Muscle layer of colon (tissue), 2 donors: Measurements from ENCODE around the gene PAIP1.

Source experiments
- H3K27ac ChIP-seq: one replicate; pipeline ENCODE4 v1.7.0; 2013; ENCODE audit warnings: low read depth, mild to moderate bottlenecking, low read length, moderate library complexity
- H3K27me3 ChIP-seq, 2 donors: one replicate each; pipeline ENCODE4 v1.7.0; 2013; ENCODE audit warnings: low read length in 2 of 2, mild to moderate bottlenecking in 2 of 2; ENCODE audit not compliant: insufficient read depth in 2 of 2, control insufficient read depth in 1 of 2
- H3K36me3 ChIP-seq: one replicate; pipeline ENCODE4 v1.7.0; 2013; ENCODE audit warnings: mild to moderate bottlenecking, low read length; ENCODE audit not compliant: insufficient read depth
- H3K4me1 ChIP-seq: one replicate; pipeline ENCODE4 v1.7.0; 2013; ENCODE audit warnings: mild to moderate bottlenecking, low read length; ENCODE audit not compliant: insufficient read depth
- H3K4me3 ChIP-seq, 2 donors: one replicate each; pipeline ENCODE4 v1.7.0; 2013; ENCODE audit warnings: low read length in 2 of 2, low read depth in 1 of 2, mild to moderate bottlenecking in 1 of 2, moderate library complexity in 1 of 2
- H3K9ac ChIP-seq: one replicate; pipeline ENCODE4 v1.7.0; 2013; ENCODE audit warnings: low read length
- H3K9me3 ChIP-seq: one replicate; pipeline ENCODE4 v1.7.0; 2013; ENCODE audit warnings: mild to moderate bottlenecking, low read length
- donor health status: abdominal sarcoma.
- donor health status: Adenocarcinoma of cecum.

The PAIP1 gene

GRCh38 chr5:43482490-43483297, 74.2 kb downstream of the PAIP1 start:
- peak overlapping the region; percentile 86 for H3K9ac ChIP-seq
- H3K4me1 ChIP-seq, result peaks cover 15% of the 10 kb centered on the region
- no peaks in the 10 kb centered on the region for H3K9me3 ChIP-seq

More at GRCh38 chr5:43482490-43483297, 74.2 kb downstream of the PAIP1 start:
- Histone ChIP-seq H3K27me3 (no peaks in the 10 kb centered on the region), H3K36me3 (no peaks in the 10 kb centered on the region), H3K27ac (peak overlapping the region; percentile 89), H3K4me3 (peak overlapping the region; percentile 89 to 92)
